SJCRH30 (cell line): ENCODE data around the gene COPG2. TPM values are rescaled to one million over a fixed set of nuclear protein-coding genes. Genes with fewer than 3 reads are reported as not detected.
A peak's percentile ranks its signal among the peaks of the same experiment; 100 is the strongest.
"Not testable (repeated sequence)": the region's sequence is repeated elsewhere in the genome, so short reads cannot be mapped to it uniquely, and the experiment has no call there.

Experiments used
- DNase-seq, 2 experiments: peaks; one replicate each; pipeline ENCODE4 v3.0.0-alpha.2; 2015 to 2020
- H3K27ac ChIP-seq: fragments of 250-450 bp; sonication (Bioruptor Pico); 2 replicates; pipeline ENCODE4 v1.5.1; 2020; ENCODE audit warnings: mild to moderate bottlenecking, moderate library complexity
- H3K27me3 ChIP-seq: fragments of 250-450 bp; sonication (Bioruptor Pico); 2 replicates; pipeline ENCODE4 v1.5.1; 2020; ENCODE audit warnings: mild to moderate bottlenecking, moderate library complexity
- H3K36me3 ChIP-seq: fragments of 250-450 bp; sonication (Bioruptor Pico); 2 replicates; pipeline ENCODE4 v1.5.1; 2020; ENCODE audit warnings: mild to moderate bottlenecking, moderate library complexity
- H3K4me1 ChIP-seq: fragments of 250-450 bp; sonication (Bioruptor Pico); 2 replicates; pipeline ENCODE4 v1.5.1; 2020; ENCODE audit warnings: mild to moderate bottlenecking, moderate library complexity
- H3K4me3 ChIP-seq: fragments of 250-450 bp; sonication (Bioruptor Pico); 2 replicates; pipeline ENCODE4 v1.5.1; 2020; ENCODE audit warnings: mild to moderate bottlenecking, moderate library complexity
- H3K9me3 ChIP-seq: fragments of 250-450 bp; sonication (Bioruptor Pico); replicated peaks from 2 replicates; pipeline ENCODE4 v1.5.1; 2020; ENCODE audit warnings: mild to moderate bottlenecking, moderate library complexity
- total RNA-seq: library from RNA; depleted of rRNA; stranded (reverse); fragments of >200 nt; shearing (Covaris generic); gene quantifications from 2 replicates; pipeline ENCODE4 v1.2.3, GENCODE V29; 2014; rRNA removed

The COPG2 gene, protein sequence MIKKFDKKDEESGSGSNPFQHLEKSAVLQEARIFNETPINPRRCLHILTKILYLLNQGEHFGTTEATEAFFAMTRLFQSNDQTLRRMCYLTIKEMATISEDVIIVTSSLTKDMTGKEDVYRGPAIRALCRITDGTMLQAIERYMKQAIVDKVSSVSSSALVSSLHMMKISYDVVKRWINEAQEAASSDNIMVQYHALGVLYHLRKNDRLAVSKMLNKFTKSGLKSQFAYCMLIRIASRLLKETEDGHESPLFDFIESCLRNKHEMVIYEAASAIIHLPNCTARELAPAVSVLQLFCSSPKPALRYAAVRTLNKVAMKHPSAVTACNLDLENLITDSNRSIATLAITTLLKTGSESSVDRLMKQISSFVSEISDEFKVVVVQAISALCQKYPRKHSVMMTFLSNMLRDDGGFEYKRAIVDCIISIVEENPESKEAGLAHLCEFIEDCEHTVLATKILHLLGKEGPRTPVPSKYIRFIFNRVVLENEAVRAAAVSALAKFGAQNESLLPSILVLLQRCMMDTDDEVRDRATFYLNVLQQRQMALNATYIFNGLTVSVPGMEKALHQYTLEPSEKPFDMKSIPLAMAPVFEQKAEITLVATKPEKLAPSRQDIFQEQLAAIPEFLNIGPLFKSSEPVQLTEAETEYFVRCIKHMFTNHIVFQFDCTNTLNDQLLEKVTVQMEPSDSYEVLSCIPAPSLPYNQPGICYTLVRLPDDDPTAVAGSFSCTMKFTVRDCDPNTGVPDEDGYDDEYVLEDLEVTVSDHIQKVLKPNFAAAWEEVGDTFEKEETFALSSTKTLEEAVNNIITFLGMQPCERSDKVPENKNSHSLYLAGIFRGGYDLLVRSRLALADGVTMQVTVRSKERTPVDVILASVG
- total RNA-seq = 53.9 and 54.6 TPM in 2 replicates

- Histone ChIP-seq H3K4me1 (peaks cover 8% of the 10 kb centered on the region), H3K27ac (peak within 1 kb of the TSS; percentile 69), H3K36me3 (peaks cover 3% of the 10 kb centered on the region; the same call in 1 of the 2 replicates), H3K4me3 (peak within 1 kb of the TSS; percentile 88), H3K27me3 (no peaks in the 10 kb centered on the region), H3K9me3 (no peaks in the 10 kb centered on the region)
- peak; percentile 88 to 95 for DNase-seq
These were observed at the start of gene COPG2 for GRCh38 chr7:130668258-130669084. Gene COPG2, minus strand, starts transcription at chr7:130668748. Its CDS starts 80 bp downstream, at chr7:130668668.

DNA sequence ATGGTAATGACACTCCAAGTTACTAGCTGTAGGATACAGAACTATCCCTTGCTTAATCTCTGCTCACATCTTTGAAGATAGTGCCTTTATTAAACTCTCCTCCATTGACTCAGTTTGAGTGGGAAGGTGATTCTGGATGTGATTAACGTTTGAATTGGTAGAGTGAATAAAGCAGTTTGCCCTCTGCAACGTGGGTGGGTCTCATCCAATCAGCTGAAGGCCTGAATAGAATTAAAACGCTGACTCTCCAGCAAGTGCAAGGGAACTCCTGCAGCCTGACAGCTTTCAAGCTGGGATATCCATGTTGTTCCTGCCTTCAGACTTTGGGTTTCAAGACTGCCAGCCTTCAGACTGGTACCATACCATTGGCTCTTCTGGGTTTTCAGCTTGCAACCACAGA lies 43.9 kb upstream of the COPG2 start:
- H3K36me3 ChIP-seq = no peaks in the 10 kb centered on the region
- no peaks in the 10 kb centered on the region for H3K4me1 ChIP-seq
- H3K27me3 ChIP-seq = no peaks in the 10 kb centered on the region
- H3K9me3 ChIP-seq = no peaks in the 10 kb centered on the region
- no peak overlapping the region for H3K4me3 ChIP-seq
- no peak overlapping the region for H3K27ac ChIP-seq
- DNase-seq = no peak

- no peak overlapping the region for H3K4me3 ChIP-seq
- H3K36me3 ChIP-seq = no peaks in the 10 kb centered on the region
- H3K4me1 ChIP-seq = no peaks in the 10 kb centered on the region
- H3K27me3 ChIP-seq = no peaks in the 10 kb centered on the region
- H3K9me3 ChIP-seq = peaks cover 5% of the 10 kb centered on the region; the same call in 1 of the 2 replicates
- DNase-seq = no peak
- no peak overlapping the region for H3K27ac ChIP-seq
These were observed 40.2 kb upstream of the COPG2 start for GRCh38 chr7:130708766-130709165.

DNA sequence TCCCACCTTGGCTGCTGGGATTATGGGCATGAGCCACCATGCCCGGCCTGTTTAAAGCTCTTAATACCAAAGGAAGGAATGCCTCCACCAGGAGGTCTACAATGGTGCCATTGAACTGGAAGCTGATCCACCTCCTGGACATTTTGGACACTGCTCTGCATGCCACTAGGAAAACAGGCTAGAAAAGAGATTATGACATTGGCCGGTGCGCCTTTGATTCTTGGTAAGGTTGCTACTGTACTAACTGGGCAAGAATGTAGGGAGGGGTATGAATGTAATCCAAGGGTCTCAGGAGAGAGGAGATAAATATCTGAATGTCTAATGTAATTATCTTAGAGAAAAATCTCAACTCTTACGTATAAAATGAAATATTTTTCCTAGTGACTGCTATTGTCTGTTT lies 39.5 kb upstream of the COPG2 start:
- Histone ChIP-seq H3K36me3 (no peaks in the 10 kb centered on the region), H3K27ac (no peak overlapping the region), H3K9me3 (peaks cover 5% of the 10 kb centered on the region; the same call in 1 of the 2 replicates), H3K4me3 (no peak overlapping the region), H3K4me1 (no peaks in the 10 kb centered on the region), H3K27me3 (no peaks in the 10 kb centered on the region)
- no peak for DNase-seq

DNA sequence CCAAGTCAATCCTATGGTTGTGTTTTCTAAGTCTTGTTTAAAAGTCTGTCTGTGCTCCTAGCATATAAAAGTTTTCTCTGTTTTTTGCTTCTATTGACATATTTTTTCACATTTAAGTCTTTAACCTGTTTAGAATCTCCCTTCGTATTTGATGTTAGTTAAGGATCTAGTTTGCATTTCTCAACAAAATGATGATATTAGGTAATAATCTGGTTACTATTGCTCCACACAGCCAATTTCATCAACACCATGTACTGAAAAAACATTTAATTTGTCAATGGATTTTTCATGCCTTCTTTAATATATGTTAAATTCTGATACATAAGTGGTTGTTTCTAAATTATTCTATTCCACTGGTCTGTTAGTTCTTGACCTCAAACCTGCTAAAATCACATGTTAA lies 35.3 kb upstream of the COPG2 start:
- Histone ChIP-seq H3K36me3 (no peaks in the 10 kb centered on the region), H3K4me3 (no peak overlapping the region), H3K4me1 (no peaks in the 10 kb centered on the region), H3K27me3 (no peaks in the 10 kb centered on the region), H3K9me3 (peaks cover 5% of the 10 kb centered on the region; the same call in 1 of the 2 replicates), H3K27ac (no peak overlapping the region)
- DNase-seq = no peak

- Histone ChIP-seq H3K9me3 (peaks cover 2% of the 10 kb centered on the region; the same call in 1 of the 2 replicates), H3K27me3 (no peaks in the 10 kb centered on the region), H3K4me3 (no peak overlapping the region), H3K27ac (no peak overlapping the region), H3K4me1 (no peaks in the 10 kb centered on the region), H3K36me3 (no peaks in the 10 kb centered on the region)
- no peak for DNase-seq
These were observed 33.1 kb upstream of the COPG2 start for GRCh38 chr7:130701650-130702049.

DNA sequence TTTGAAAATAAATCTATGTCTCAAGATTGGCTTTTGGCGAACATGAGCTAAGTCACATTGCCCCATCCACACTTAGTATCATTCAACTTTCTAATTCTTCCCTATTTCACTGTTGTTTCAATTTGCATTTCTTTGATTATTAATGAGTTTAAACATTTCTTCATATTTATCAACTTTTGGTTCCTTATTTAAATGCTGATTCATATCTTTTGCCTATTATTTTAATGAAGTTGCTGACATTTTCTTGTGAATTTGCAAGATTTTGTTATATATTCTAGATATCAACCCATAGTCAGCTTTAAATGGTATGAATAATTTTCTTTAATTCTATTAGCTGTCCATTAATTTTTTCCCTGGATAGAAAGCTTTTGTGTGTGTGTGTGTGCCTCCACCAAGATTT lies 32.2 kb upstream of the COPG2 start:
- Histone ChIP-seq H3K9me3 (no peaks in the 10 kb centered on the region), H3K27ac (no peak overlapping the region), H3K36me3 (no peaks in the 10 kb centered on the region), H3K4me1 (no peaks in the 10 kb centered on the region), H3K27me3 (no peaks in the 10 kb centered on the region), H3K4me3 (no peak overlapping the region)
- no peak for DNase-seq

GRCh38 chr7:130699686-130700085 lies 31.1 kb upstream of the COPG2 start:
- no peaks in the 10 kb centered on the region for H3K9me3 ChIP-seq
- no peaks in the 10 kb centered on the region for H3K27me3 ChIP-seq
- H3K36me3 ChIP-seq = no peaks in the 10 kb centered on the region
- no peaks in the 10 kb centered on the region for H3K4me1 ChIP-seq
- no peak overlapping the region for H3K27ac ChIP-seq
- no peak for DNase-seq
- no peak overlapping the region for H3K4me3 ChIP-seq

DNA sequence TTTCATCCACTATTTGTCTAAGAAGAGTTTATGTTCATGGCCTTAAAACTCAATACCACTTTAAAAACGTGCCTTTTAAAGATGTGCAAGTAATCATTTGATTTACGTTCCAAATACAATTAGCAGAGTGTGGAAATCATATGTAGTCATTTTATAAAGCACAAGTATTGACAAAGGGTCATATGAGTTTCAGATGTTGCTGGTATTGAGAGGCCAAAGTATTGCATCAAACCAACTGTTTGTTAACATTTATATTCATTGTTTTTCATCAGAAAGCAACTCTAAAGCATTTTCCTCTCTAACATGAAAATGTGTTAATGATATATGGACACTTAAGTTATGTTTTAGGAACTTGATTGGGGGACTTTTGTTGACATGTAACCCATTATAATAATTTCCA lies 29.3 kb upstream of the COPG2 start:
- Histone ChIP-seq H3K4me3 (no peak overlapping the region), H3K9me3 (no peaks in the 10 kb centered on the region), H3K27me3 (no peaks in the 10 kb centered on the region), H3K36me3 (no peaks in the 10 kb centered on the region), H3K4me1 (no peaks in the 10 kb centered on the region), H3K27ac (no peak overlapping the region)
- DNase-seq = no peak

GRCh38 chr7:130695840-130696239 lies 27.3 kb upstream of the COPG2 start:
- Histone ChIP-seq H3K27ac (no peak overlapping the region), H3K4me3 (no peak overlapping the region), H3K27me3 (no peaks in the 10 kb centered on the region), H3K4me1 (no peaks in the 10 kb centered on the region), H3K9me3 (no peaks in the 10 kb centered on the region), H3K36me3 (no peaks in the 10 kb centered on the region)
- DNase-seq = peak; percentile 15 to 73

- H3K27me3 ChIP-seq, H3K4me3 ChIP-seq, H3K4me1 ChIP-seq, DNase-seq, H3K36me3 ChIP-seq, H3K27ac ChIP-seq, H3K9me3 ChIP-seq: not testable (repeated sequence)
These were observed 23.8 kb upstream of the COPG2 start for GRCh38 chr7:130692396-130692795.

GRCh38 chr7:130689683-130690082 lies 21.1 kb upstream of the COPG2 start:
- Histone ChIP-seq H3K4me3 (no peak overlapping the region), H3K27me3 (no peaks in the 10 kb centered on the region), H3K4me1 (no peaks in the 10 kb centered on the region), H3K36me3 (no peaks in the 10 kb centered on the region), H3K9me3 (0 out of 2 replicates have a peak, but pooled peaks cover 5% of the 10 kb centered on the region), H3K27ac (no peak overlapping the region)
- no peak for DNase-seq

GRCh38 chr7:130683026-130683425 lies 14.5 kb upstream of the COPG2 start:
- DNase-seq = no peak
- no peaks in the 10 kb centered on the region for H3K27me3 ChIP-seq
- H3K27ac ChIP-seq = no peak overlapping the region
- H3K9me3 ChIP-seq = no peaks in the 10 kb centered on the region
- H3K4me3 ChIP-seq = no peak overlapping the region
- no peaks in the 10 kb centered on the region for H3K36me3 ChIP-seq
- H3K4me1 ChIP-seq = no peaks in the 10 kb centered on the region

DNA sequence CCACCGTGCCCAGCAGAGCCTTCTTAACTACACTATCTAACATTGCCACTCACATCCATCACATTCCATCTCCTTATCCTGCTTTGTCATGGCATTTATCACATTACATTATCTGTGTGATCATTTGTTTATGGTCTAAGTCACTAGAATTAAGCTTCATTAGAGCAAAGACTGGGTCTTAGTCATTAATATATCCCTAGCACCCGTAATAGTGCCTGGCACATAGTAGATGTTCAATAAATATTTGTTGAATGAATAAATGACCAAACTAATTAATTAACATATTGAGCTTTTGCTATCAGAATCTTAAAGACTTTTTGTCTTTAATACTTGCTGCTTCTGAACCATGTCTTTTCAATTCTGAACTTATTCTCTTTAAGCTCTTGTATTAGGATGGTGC lies 5.9 kb upstream of the COPG2 start:
- no peak overlapping the region for H3K27ac ChIP-seq
- no peaks in the 10 kb centered on the region; the same call in 1 of the 2 replicates for H3K4me1 ChIP-seq
- no peak for DNase-seq
- no peaks in the 10 kb centered on the region for H3K9me3 ChIP-seq
- H3K27me3 ChIP-seq = no peaks in the 10 kb centered on the region
- H3K36me3 ChIP-seq = no peaks in the 10 kb centered on the region
- no peak overlapping the region for H3K4me3 ChIP-seq
